ENCODE measurements around the gene SMYD3.
A peak's percentile ranks its signal among the peaks of the same experiment; 100 is the strongest.

Gene SMYD3

DNA sequence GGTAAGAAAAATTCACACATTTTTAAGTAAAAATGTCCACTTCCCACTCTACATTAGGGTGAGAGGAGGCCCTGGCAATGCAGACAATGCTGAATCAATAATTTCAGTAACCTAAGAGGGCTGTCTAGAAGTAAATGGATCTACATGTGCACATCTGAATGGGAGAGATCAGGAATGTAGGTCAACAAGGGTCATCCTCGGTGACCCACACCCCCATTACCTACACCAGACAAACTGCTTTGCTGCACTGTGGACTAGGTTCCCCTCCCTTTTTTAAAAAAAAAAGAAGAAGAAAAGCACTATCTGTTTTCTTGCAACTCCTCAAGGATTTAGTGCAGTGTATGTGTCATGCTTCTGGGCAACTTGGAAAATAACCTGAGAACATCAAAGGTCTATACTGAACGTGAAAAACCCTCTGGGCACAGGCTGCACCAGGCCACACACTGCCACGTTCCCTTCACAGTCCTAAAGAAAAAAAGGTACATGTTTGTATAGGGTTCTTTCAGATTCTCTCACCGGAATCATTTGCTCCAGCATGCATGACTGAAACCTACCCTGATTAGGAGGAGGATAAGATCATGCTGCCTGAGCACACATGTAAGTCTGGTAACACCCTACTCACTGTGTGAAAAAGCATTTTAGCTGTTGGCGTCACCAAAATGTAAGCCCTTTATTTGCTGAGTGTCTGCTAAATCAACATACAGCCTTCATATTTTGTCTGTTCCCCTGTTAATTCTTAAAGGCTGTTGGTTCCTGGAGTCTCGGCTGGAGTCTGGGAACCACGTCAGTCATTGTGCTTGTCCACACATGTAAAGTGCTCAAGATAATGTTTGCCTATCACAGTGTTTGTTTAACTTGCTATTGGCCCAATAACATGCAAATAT lies 341.0 kb downstream of the SMYD3 start:
- no peak for TF ChIP-seq CTCF (IDR thresholded peaks at IDR 0.05; ENCODE audit: control insufficient read depth, insufficient read depth, low read depth, low read length, missing control alignments)
- DNase-seq (ENCODE audit: low read depth) = no peak
- H3K4me3 ChIP-seq (ENCODE audit: control insufficient read depth, low read depth, low read length) = no peak overlapping the region

DNA sequence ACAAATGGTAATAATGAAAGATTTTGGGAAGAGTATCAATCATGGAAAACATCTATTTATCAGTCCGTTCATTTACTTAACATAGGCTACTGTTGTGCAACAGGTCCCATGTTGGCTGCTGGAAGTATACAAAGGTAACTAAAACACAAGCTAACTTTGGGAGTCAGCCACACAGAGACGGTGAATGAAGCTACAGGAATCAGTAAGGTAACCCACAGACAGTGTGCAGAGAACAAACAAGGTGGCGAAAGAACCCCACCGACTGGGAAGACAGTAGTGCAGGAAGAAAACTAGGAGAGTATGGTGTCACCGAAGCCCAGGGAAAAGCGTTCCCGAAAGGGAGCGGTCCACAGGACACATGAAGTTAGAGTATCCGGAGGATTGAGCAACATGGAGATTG lies 342.3 kb downstream of the SMYD3 start:
- no peak for DNase-seq (ENCODE audit: low read depth)
- no peak for TF ChIP-seq CTCF (IDR thresholded peaks at IDR 0.05; ENCODE audit: control insufficient read depth, insufficient read depth, low read depth, low read length, missing control alignments)
- no peak overlapping the region for H3K4me3 ChIP-seq (ENCODE audit: control insufficient read depth, low read depth, low read length)

- no peak for DNase-seq (ENCODE audit: low read depth)
- H3K4me3 ChIP-seq (ENCODE audit: control insufficient read depth, low read depth, low read length) = no peak overlapping the region
- no peak for TF ChIP-seq CTCF (IDR thresholded peaks at IDR 0.05; ENCODE audit: control insufficient read depth, insufficient read depth, low read depth, low read length, missing control alignments)
These were observed 344.5 kb downstream of the SMYD3 start for GRCh38 chr1:246162560-246162959.

DNA sequence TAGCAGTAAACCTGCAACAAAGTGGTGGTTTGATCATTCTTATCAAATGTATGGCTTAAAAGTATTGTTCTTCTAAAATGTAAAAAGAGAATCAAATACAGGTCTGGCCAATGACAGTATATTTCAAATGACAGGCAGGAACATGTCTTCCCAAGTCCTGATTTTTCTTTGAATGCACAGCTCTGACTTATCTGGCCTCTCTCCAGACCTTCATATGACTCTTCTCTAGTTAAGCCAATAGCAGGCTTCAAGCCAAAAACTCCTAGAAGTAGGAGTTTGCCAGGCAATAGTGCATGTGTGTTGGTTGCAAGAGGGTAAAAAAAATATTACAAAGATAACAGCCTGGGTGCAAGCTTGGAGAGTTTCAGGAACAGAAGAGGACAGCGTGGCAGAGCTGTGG lies 345.5 kb downstream of the SMYD3 start:
- DNase-seq (ENCODE audit: low read depth) = peak; percentile 49
- H3K4me3 ChIP-seq (ENCODE audit: control insufficient read depth, low read depth, low read length) = no peak overlapping the region
- no peak for TF ChIP-seq CTCF (IDR thresholded peaks at IDR 0.05; ENCODE audit: control insufficient read depth, insufficient read depth, low read depth, low read length, missing control alignments)

DNA sequence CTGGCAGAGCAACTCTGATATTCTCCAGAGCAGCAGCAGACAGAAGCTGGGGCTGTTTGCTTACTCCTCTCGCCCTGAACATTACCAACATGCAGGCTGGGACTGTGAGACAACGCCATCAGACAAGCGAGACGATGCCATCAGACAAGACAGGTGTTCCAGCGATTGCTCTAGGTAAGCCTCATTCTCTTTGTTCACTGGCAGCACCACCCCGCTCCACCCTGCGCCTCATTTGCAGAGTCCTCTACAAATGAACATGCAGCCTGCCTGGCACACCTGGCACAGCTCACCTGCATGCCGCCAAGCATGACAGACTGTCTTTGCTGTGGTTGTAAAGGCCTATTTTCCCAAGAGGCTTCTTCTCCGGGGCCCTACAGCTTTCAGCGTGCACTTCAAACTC lies 346.2 kb downstream of the SMYD3 start:
- DNase-seq (ENCODE audit: low read depth) = no peak
- no peak for TF ChIP-seq CTCF (IDR thresholded peaks at IDR 0.05; ENCODE audit: control insufficient read depth, insufficient read depth, low read depth, low read length, missing control alignments)
- H3K4me3 ChIP-seq (ENCODE audit: control insufficient read depth, low read depth, low read length) = no peak overlapping the region

- no peak for TF ChIP-seq CTCF (IDR thresholded peaks at IDR 0.05; ENCODE audit: control insufficient read depth, insufficient read depth, low read depth, low read length, missing control alignments)
- H3K4me3 ChIP-seq (ENCODE audit: control insufficient read depth, low read depth, low read length) = no peak overlapping the region
- DNase-seq (ENCODE audit: low read depth) = no peak
These were observed 346.7 kb downstream of the SMYD3 start for GRCh38 chr1:246160374-246160773.
